TTC549 (cell line): ENCODE results near the gene NIPAL1.
"Not testable (repeated sequence)": the region's sequence is repeated elsewhere in the genome, so short reads cannot be mapped to it uniquely, and the experiment has no call there.

Experiments
- FAIRE-seq: peaks from 2 replicates; lab custom pipeline; 2012; peaks lifted over from hg19 to GRCh38; lab: Jason Lieb, UNC

Gene NIPAL1

DNA sequence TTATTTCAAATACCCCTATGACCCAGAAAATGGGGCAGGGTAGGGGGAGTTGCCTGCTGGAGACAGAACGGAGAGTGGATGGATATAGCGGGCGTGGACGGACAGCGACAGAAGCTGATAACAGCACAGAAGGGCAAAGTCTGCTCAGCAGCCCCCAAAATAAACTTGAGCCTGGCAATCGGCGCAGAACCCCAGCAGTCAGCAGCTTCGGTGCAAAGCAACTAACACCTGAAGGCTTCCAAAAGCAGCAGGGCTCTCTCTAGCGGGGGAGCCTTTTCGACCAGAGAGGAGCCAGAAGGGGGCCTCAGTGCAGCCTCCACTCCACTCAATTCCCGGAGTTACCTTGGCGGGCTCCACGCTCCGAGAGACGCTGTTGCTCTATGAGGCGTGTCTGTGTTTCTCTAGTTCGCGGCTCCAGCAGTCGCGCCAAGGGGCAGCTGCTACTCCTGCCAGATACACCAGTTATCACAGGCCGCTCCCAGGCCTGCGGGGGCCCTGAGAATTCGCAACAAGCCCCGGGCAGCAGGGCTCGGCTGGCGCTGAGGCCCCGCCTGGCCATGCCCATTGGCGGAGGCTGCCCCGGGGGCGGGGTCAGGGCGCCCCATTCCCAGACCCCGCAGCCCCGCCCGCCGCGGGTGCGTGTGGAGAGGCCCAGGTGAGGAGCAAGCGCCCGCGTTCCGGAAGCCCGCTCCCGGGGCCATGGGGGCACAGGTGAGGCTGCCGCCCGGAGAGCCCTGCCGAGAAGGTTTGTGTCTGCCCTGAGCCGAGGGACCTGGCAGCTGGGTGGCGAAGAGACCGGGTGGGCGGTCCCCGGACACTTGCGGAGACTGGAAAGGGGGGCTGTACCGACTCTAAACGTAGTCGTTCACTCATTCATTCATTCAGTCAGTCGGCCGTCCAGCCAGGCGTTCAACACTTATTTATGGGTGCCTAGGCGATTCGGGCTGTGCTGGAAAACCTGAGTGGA, at the start of gene NIPAL1, which contains the start of gene CNGA1:
Gene NIPAL1, plus strand, starts transcription at position 632 of the 967 bp plus-strand sequence. Its CDS starts 68 bp downstream, at position 700.
Gene CNGA1, minus strand, starts transcription at position 541 of the 967 bp plus-strand sequence. CDS start 63,992 bp downstream, outside the sequence.
- no peak for FAIRE-seq

DNA sequence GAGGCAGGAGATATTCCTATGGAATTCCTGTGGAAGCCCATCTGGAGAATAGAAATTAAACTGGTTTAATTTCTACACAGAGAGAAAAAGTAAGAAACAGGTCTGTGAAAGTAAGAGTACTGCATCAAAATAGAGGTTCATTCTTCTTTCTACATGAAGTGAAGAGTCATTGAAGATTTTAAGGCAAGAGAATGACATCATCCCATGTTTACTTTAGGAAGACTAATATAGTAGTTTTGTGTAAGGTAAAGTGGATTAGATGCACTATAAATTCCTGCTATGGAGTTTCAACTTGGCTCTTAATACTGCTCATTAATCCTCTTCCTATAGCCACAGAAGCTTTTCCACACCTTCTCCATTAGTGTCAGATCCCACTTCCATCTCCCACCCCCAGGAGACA, 47.7 kb upstream of the NIPAL1 start:
- no peak for FAIRE-seq

DNA sequence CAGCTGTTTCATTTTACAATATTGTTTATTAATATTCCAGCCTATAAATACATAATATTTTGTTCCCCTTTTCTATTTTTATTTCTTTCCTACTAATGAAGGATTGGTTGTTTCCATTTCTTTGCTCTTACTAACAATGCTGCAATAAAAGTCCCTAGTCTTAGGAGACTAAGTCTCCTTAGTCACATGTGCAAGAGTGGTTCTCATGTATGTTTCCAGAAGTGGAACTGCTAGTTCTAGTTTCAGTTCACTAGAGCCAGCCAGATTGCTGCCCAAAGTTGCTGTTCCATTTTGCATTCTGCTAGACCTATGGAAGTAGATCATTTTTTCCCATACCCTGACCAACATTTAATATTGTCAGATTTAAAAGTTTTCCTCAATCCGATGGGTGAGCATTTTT, 44.4 kb upstream of the NIPAL1 start:
- no peak for FAIRE-seq

GRCh38 chr4:47972721-47973120, 43.9 kb upstream of the NIPAL1 start:
- no peak for FAIRE-seq

- FAIRE-seq, result no peak
These were observed 42.0 kb upstream of the NIPAL1 start for GRCh38 chr4:47974566-47974965.

- FAIRE-seq, result no peak
These were observed 26.4 kb upstream of the NIPAL1 start for GRCh38 chr4:47990145-47990544.

DNA sequence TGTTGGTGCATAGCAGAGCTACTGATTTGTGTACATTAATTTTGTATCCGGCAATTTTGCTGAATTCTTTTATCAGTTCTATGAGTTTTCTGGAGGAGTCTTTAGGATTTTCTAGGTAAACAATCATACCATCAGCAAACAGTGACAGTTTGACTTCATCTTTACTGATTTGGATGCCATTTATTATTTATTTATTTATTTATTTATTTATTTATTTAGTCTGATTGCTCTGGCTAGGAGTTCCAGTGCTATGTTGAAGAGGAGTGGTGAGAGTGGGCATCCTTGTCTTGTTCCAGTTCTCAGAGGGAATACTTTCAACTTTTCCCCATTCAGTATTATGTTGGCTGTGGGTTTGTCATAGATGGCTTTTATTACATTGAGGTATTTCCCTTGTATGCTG, 24.1 kb upstream of the NIPAL1 start:
- not testable (repeated sequence) for FAIRE-seq

- no peak for FAIRE-seq
These were observed 20.6 kb upstream of the NIPAL1 start for GRCh38 chr4:47996021-47996420.

DNA sequence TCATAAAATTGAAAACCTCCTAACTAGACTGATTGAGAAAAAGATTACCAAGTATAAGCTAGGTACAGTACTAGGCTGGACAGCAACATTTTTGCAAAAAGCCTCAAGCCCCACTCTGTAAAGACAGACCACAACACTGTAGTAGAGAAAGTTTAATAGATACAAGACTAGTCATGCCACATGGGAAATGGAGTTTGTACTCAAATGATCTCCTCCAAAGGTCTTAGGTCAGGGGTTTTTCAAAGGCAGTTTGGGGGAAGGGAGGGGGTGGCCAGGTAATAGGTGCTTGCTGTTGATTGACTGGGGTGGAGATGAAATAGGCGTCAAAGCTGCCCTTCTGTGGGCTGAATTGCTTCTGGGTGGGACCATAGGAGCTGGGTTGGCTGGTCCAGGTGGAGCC, 14.3 kb upstream of the NIPAL1 start:
- no peak for FAIRE-seq

DNA sequence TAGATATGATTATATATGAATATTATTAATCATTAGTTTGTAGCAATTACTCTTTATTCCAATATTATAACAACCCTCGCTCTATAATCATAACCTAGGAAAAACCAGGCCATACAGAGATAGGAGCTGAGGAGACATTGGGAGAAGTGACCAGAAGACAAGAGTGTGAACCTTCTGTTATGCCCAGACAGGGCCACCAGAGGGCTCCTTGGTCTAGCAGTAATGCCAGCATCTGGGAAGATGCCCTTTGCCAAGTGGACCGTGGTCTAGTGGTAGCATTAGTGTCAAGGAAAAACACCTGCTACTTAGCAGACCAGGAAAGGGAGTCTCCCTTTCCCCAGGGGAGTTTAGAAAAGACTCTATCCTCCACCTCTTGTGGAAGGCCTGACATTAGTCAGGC, 13.0 kb upstream of the NIPAL1 start:
- FAIRE-seq, result not testable (repeated sequence)

DNA sequence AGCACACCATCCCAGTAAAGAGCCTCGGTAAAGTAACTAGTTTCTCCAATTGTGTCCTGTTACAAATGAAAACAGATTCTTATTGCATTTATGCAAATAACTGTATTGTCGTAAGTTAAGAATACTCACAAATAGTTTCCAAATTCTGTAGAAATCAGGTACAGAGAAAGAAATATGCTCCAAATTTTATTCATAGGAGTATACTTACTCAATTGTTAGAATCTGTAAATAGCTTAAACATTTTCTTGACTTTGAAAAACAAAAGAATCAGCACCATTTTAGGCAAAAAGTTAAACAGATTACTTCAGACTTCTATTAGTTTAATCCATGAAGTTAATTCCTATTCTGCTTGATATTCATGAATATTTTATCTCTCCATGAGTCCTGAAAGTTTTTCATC, 10.8 kb upstream of the NIPAL1 start:
- no peak for FAIRE-seq

DNA sequence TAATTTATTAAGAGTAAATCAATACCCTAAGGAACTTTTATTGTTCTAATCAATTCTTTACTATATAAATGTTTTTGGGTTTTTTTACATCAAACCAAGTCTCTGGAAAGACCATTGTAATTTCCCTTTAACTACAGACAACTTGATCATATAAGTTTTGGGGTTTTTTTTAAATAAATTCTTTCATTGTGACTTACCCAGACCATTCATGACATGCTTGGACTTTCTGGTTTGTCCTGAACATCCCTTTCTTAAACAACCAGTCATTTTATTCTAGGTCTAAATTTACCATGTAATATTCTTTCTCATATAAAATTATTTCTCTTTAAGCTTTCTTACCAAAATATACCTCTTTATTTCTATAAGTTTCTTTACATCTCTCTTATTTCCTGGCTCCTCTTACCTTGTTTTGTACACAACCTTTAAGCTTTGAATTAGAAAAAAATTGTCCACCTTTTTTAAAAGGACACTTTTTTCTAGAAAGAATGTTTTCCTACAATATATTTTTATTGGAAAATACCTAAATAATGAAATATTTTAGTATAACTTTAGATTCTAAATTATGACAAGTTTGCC, 8.5 kb upstream of the NIPAL1 start:
- peak; percentile 13 for FAIRE-seq

DNA sequence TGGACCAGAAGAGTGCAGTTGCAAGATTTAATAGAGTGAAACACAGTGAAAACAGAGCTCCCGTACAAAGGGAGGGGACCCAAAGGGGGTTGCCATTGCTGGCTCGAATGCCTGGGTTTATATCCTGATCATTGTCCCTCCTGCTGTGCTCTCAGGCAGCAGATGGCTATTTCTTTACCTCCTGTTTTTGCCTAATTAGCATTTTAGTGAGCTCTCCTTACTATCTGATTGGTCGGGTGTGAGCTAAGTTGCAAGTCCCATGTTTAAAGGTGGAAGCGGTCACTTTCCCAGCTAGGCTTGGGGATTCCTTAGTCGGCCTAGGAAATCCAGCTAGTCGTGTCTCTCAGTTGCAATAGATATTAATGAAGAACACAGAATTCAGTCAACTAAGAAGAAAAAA, 5.7 kb upstream of the NIPAL1 start:
- not testable (repeated sequence) for FAIRE-seq

DNA sequence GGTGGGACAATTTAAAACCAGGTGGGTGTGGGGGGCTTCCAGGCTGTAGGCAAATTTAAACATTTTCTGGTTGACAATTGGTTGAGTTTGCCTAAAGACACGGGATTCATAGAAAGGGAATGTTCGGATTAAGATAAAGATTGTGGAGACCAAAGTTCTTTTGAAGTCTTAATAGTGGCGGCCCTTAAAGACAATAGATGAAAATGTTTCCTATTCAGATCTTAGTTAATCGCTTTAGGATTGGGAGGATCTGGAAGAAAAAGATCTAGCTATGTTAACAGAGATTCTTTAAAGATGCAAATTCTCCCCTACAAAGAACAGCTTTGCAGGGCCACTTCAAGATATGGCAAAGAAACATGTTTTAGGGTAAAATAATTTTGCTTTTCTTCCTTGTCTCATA, 4.8 kb upstream of the NIPAL1 start:
- no peak for FAIRE-seq

- FAIRE-seq, result no peak
These were observed 3.7 kb upstream of the NIPAL1 start for GRCh38 chr4:48012824-48013223.

DNA sequence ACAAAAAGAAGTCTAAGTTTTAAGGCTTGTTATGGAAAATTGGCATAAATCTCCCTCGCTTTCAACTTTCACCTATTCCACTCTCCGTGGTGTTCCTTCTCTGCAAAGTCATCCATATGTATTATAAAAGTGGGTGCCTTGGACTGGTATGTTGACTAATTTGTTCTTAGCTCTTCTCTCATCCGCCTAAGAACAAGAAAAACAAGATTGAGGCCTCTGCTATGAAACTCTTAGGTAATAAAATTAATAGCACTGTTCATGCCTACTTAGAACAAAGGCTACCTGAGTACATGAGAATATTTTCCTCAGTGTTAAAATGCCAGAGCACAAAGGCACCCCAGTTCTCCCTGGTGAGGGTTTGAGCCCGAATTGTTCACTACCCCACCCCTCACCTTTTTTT, 1.4 kb upstream of the NIPAL1 start:
- no peak for FAIRE-seq

GRCh38 chr4:48015678-48016077, 894 bp upstream of the NIPAL1 start:
- no peak for FAIRE-seq

- no peak for FAIRE-seq
These were observed 568 bp downstream of the NIPAL1 start for GRCh38 chr4:48017108-48017571.

DNA sequence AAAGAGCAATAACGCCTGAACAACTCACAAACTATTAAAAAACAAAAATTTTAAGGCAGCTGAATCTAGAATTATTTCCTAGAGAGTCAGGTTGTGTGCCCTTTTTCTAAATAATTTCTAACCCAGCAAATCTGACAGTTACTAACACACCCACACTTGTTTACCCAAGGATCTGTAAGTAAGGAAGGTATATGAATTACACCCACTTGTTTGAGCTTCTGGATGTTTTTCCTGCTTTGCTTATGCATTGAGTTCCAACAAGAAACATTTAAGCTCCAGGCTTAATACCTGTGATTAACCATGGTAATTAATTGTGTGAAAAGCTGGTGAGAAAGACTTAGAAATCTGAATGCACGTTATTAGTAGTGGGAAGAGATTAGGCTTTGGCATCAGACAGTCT, 1.5 kb downstream of the NIPAL1 start:
- no peak for FAIRE-seq

DNA sequence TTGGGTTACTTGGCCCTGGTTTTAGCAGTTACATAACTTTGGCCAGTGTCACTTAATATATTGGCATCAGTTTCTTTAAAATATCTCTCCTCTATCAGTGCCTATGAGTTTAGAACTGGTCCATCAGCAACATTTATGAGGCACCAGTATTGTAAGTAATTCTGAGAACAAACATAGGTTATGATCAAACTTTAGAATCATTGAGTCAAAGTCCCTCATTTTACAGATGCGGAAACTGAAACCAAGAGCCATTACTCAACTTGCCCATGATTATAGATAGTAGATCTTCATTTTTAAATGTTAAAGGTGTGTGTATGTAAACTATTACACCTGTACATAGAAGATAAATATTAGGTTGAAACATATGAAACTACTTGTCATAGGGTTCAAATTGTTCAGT, 4.5 kb downstream of the NIPAL1 start:
- FAIRE-seq, result no peak

GRCh38 chr4:48022192-48022799, 5.7 kb downstream of the NIPAL1 start:
- no peak for FAIRE-seq

GRCh38 chr4:48024522-48024921, 8.0 kb downstream of the NIPAL1 start:
- FAIRE-seq, result no peak

GRCh38 chr4:48025005-48025404, 8.4 kb downstream of the NIPAL1 start:
- FAIRE-seq, result no peak
